ENCODE results near the gene CYP1A1. TPM values are rescaled to one million over a fixed set of nuclear protein-coding genes. Genes with fewer than 3 reads are reported as not detected.
"Not testable (repeated sequence)": the region's sequence is repeated elsewhere in the genome, so short reads cannot be mapped to it uniquely, and the experiment has no call there.

CYP1A1 gene
- total RNA-seq, 3 donors from 2014 or later (not counting 1 experiment from before 2014, with no cell fraction given), result 0.33 TPM; not detected in 2

- Histone ChIP-seq H3K4me1 (ENCODE audit: control insufficient read depth, insufficient read depth, low read length) (no peaks in the 10 kb centered on the region), H3K27ac (ENCODE audit: low read length) (no peak overlapping the region), H3K9me3 (ENCODE audit: control insufficient read depth, insufficient read depth, low read length) (no peaks in the 10 kb centered on the region), H3K4me3 (ENCODE audit: low read length) (no peak overlapping the region), H3K27me3 (ENCODE audit: control insufficient read depth, insufficient read depth, low read length) (no peaks in the 10 kb centered on the region), H3K36me3 (ENCODE audit: control insufficient read depth, insufficient read depth, low read length) (no peaks in the 10 kb centered on the region)
- Mint-ChIP-seq H3K36me3 (no peaks in the 10 kb centered on the region), H3K27me3 (ENCODE audit: low read depth in 2 of 2) (peaks cover 10 to 12% of the 10 kb centered on the region in 2 donors), H3K27ac (no peak overlapping the region), H3K9me3 (no peaks in the 10 kb centered on the region), H3K4me1 (no peaks in the 10 kb centered on the region), H3K4me3 (no peak overlapping the region)
- no peak for TF ChIP-seq CTCF (IDR thresholded peaks at IDR 0.05)
- intact Hi-C loops (cut with micrococcal nuclease), result no loop called here
- DNase-seq, result no peak
- 84% methylated on average over 4 of the region's 4 CpGs for WGBS (ENCODE audit: insufficient coverage)
- ATAC-seq, result no peak
These were observed 21.1 kb upstream of the CYP1A1 start for GRCh38 chr15:74746389-74746788.

- Mint-ChIP-seq H3K36me3 (no peaks in the 10 kb centered on the region), H3K27me3 (ENCODE audit: low read depth in 2 of 2) (peaks cover 19 to 28% of the 10 kb centered on the region in 2 donors), H3K27ac (no peak overlapping the region), H3K9me3 (no peaks in the 10 kb centered on the region), H3K4me3 (no peak overlapping the region), H3K4me1 (peaks cover 0 to 5% of the 10 kb centered on the region in 2 donors)
- 81% methylated on average over 5 of the region's 5 CpGs for WGBS (ENCODE audit: insufficient coverage)
- H3K4me1 ChIP-seq (ENCODE audit: control insufficient read depth, insufficient read depth, low read length), result no peaks in the 10 kb centered on the region
- intact Hi-C loops (cut with micrococcal nuclease), result no loop called here
- no peaks in the 10 kb centered on the region for H3K27me3 ChIP-seq (ENCODE audit: control insufficient read depth, insufficient read depth, low read length)
- DNase-seq (no peak), ATAC-seq (no peak)
- no peak overlapping the region for H3K4me3 ChIP-seq (ENCODE audit: low read length)
- H3K36me3 ChIP-seq (ENCODE audit: control insufficient read depth, insufficient read depth, low read length), result no peaks in the 10 kb centered on the region
- TF ChIP-seq CTCF (IDR thresholded peaks at IDR 0.05), result no peak
- H3K27ac ChIP-seq (ENCODE audit: low read length), result no peak overlapping the region
- no peaks in the 10 kb centered on the region for H3K9me3 ChIP-seq (ENCODE audit: control insufficient read depth, insufficient read depth, low read length)
These were observed 17.1 kb upstream of the CYP1A1 start for GRCh38 chr15:74742422-74742821.

- H3K4me3 ChIP-seq (ENCODE audit: low read length); H3K9me3 Mint-ChIP-seq; H3K27ac Mint-ChIP-seq; H3K36me3 Mint-ChIP-seq; H3K9me3 ChIP-seq (ENCODE audit: control insufficient read depth, insufficient read depth, low read length); H3K4me1 ChIP-seq (ENCODE audit: control insufficient read depth, insufficient read depth, low read length); H3K4me3 Mint-ChIP-seq; H3K27ac ChIP-seq (ENCODE audit: low read length); ATAC-seq; H3K27me3 ChIP-seq (ENCODE audit: control insufficient read depth, insufficient read depth, low read length); intact Hi-C loops (cut with micrococcal nuclease); H3K36me3 ChIP-seq (ENCODE audit: control insufficient read depth, insufficient read depth, low read length); DNase-seq; H3K4me1 Mint-ChIP-seq: not testable (repeated sequence)
- H3K27me3 Mint-ChIP-seq (ENCODE audit: low read depth in 2 of 2), result peaks cover 35 to 57% of the 10 kb centered on the region in 2 donors
- 90% methylated on average over 4 of the region's 5 CpGs for WGBS (ENCODE audit: insufficient coverage)
These were observed 12.9 kb upstream of the CYP1A1 start for GRCh38 chr15:74738239-74738638.

GRCh38 chr15:74735305-74735704 is 10.0 kb upstream of the CYP1A1 start:
- H3K27ac ChIP-seq (ENCODE audit: low read length), result no peak overlapping the region
- no peaks in the 10 kb centered on the region for H3K36me3 ChIP-seq (ENCODE audit: control insufficient read depth, insufficient read depth, low read length)
- Mint-ChIP-seq H3K4me3 (no peak overlapping the region), H3K27me3 (ENCODE audit: low read depth in 2 of 2) (peaks cover 31 to 48% of the 10 kb centered on the region in 2 donors), H3K4me1 (peaks cover 0 to 5% of the 10 kb centered on the region in 2 donors), H3K36me3 (no peaks in the 10 kb centered on the region), H3K9me3 (no peaks in the 10 kb centered on the region), H3K27ac (no peak overlapping the region)
- no peak overlapping the region for H3K4me3 ChIP-seq (ENCODE audit: low read length)
- ATAC-seq (no peak), DNase-seq (no peak)
- 90% methylated on average over 3 of the region's 3 CpGs for WGBS (ENCODE audit: insufficient coverage)
- no peak for TF ChIP-seq CTCF (IDR thresholded peaks at IDR 0.05)
- intact Hi-C loops (cut with micrococcal nuclease), result no loop called here
- no peaks in the 10 kb centered on the region for H3K4me1 ChIP-seq (ENCODE audit: control insufficient read depth, insufficient read depth, low read length)
- H3K9me3 ChIP-seq (ENCODE audit: control insufficient read depth, insufficient read depth, low read length), result no peaks in the 10 kb centered on the region
- H3K27me3 ChIP-seq (ENCODE audit: control insufficient read depth, insufficient read depth, low read length), result peaks cover 3% of the 10 kb centered on the region

Data from natural killer cell (primary cell).